Nephron progenitor cell (in vitro differentiated cells): ENCODE measurements around the gene DCAF11.

Experiments used
- DNase-seq: peaks from one replicate; pipeline ENCODE4 v3.0.0; 2021
- H3K27ac Mint-ChIP-seq: 2 replicates; pipeline ENCODE4 v1.8.0; 2021; ENCODE audit warnings: mild to moderate bottlenecking, moderate library complexity, mixed read lengths
- H3K27me3 Mint-ChIP-seq: 2 replicates; pipeline ENCODE4 v1.8.0; 2021; ENCODE audit warnings: mild to moderate bottlenecking, low read depth, mixed read lengths; ENCODE audit not compliant: poor library complexity
- H3K36me3 Mint-ChIP-seq: 2 replicates; pipeline ENCODE4 v1.8.0; 2021; ENCODE audit warnings: low read depth, mixed read lengths
- H3K4me1 Mint-ChIP-seq: 2 replicates; pipeline ENCODE4 v1.8.0; 2021; ENCODE audit warnings: mixed read lengths
- H3K4me3 Mint-ChIP-seq: 2 replicates; pipeline ENCODE4 v1.8.0; 2021; ENCODE audit warnings: mild to moderate bottlenecking, moderate library complexity, mixed read lengths
- H3K9me3 Mint-ChIP-seq: 2 replicates; pipeline ENCODE4 v1.8.0; 2021; ENCODE audit warnings: mild to moderate bottlenecking, moderate library complexity, mixed read lengths
- TF ChIP-seq, protein P1 (sequence below): fragments of 200-600 bp; sonication (generic); IDR thresholded peaks from 2 replicates; pipeline ENCODE4 v1.5.0; 2021; ENCODE audit warnings: antibody characterized with exemption

Gene DCAF11

DNA sequence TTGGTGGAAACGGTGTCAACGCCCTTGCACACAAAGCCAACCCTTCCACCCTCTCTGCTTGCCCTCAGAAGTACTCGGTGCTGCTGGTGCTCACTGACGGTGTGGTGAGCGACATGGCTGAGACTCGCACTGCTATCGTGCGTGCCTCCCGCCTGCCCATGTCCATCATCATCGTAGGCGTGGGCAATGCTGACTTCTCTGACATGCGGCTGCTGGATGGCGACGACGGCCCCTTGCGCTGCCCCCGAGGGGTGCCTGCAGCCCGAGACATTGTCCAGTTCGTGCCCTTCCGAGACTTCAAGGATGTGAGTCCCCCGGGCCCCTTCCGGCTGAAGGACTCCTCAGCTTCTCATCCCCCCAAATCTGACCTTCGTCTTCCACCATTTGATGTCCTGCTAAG, 37.5 kb upstream of the DCAF11 start:
- H3K9me3 Mint-ChIP-seq: no peaks in the 10 kb centered on the region

DNA sequence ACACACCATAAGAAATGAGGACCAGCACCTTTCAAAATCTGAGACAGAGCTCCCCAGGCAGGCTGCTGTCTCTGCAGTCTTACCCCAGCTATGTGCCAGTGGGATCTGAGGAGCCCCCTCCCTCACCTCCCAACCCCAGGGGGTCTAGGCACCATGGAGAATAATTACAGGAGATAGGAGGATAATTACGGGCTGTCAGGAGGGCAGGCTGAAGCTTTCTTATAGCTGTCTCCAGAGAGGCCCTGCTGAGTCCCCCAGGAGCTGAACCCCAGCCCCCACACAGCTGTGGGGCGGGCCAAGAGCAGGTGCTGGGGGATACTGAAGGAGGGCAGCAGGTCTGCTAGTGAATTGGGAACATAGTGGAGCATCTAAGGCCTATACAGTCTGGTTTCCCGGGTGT, 36.4 kb upstream of the DCAF11 start:
- peaks cover 50% of the 10 kb centered on the region for H3K27me3 Mint-ChIP-seq
- H3K36me3 Mint-ChIP-seq: no peaks in the 10 kb centered on the region
- H3K4me3 Mint-ChIP-seq: no peak overlapping the region
- no peak overlapping the region for H3K27ac Mint-ChIP-seq
- TF ChIP-seq, protein P1, sequence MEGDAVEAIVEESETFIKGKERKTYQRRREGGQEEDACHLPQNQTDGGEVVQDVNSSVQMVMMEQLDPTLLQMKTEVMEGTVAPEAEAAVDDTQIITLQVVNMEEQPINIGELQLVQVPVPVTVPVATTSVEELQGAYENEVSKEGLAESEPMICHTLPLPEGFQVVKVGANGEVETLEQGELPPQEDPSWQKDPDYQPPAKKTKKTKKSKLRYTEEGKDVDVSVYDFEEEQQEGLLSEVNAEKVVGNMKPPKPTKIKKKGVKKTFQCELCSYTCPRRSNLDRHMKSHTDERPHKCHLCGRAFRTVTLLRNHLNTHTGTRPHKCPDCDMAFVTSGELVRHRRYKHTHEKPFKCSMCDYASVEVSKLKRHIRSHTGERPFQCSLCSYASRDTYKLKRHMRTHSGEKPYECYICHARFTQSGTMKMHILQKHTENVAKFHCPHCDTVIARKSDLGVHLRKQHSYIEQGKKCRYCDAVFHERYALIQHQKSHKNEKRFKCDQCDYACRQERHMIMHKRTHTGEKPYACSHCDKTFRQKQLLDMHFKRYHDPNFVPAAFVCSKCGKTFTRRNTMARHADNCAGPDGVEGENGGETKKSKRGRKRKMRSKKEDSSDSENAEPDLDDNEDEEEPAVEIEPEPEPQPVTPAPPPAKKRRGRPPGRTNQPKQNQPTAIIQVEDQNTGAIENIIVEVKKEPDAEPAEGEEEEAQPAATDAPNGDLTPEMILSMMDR: no peak
- peaks cover 40% of the 10 kb centered on the region for H3K4me1 Mint-ChIP-seq
- no peak for DNase-seq
- no peaks in the 10 kb centered on the region for H3K9me3 Mint-ChIP-seq

More for the DNA sequence above, 37.5 kb upstream of the DCAF11 start:
- TF ChIP-seq, protein P1: no peak
- Mint-ChIP-seq H3K27me3 (peaks cover 39% of the 10 kb centered on the region), H3K27ac (no peak overlapping the region), H3K4me3 (no peak overlapping the region), H3K4me1 (peaks cover 44% of the 10 kb centered on the region), H3K36me3 (no peaks in the 10 kb centered on the region)
- DNase-seq: no peak

DNA sequence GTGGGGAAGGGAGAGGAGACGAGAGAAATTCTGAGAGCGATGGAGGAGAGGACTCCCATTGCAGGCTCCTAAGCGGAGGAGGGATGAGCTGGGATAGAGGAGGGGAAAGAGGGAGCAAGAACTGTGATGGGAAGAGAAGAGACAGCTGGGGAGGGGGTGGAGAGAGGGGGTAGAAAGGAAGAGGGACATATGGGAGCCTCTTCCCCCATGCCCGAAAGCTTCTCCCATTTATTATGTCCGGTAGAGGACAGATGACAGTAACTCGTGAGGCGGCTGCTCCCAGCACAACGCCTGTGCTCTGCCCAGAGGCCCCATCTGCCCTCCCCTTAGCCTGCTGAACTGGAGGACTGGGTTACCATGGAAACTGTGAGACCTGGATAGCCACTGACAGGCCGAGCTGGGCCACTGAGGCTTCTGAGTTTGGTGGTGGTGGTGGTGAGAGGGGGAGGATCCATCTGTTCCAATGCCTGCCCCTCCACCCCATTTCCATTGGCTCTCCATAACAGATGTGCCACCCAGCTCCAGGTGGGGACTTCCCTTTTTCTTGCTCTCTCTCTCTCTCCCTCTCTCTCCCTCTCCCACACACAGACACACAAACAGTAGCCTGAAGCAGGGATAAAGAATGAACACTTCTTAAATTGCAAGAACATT, 35.0 kb upstream of the DCAF11 start:
- H3K4me3 Mint-ChIP-seq: peak overlapping the region; percentile 77
- H3K27ac Mint-ChIP-seq: no peak overlapping the region
- H3K4me1 Mint-ChIP-seq: peaks cover 40% of the 10 kb centered on the region

DNA sequence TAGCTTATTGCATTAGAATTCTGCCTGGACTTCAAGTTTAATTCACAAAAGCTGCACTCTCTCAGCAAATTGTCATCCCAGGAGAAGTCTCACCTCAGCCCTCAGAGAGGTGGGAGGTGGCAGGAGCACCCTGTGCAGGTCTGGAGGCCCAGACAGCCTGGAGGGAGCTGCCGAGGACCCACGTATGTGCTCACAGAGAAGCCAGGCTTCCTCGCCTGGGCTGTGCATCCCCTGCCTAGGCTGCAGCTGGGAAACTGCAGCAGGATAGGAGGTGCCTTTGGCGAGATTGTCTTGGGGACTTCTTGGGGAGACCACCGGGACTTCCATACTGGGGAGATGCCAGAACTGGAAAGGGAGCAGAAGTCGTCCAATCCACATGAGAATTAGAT, 34.4 kb upstream of the DCAF11 start:
- Mint-ChIP-seq H3K27ac (no peak overlapping the region), H3K9me3 (no peaks in the 10 kb centered on the region), H3K4me1 (peaks cover 42% of the 10 kb centered on the region), H3K36me3 (no peaks in the 10 kb centered on the region), H3K27me3 (peaks cover 64% of the 10 kb centered on the region), H3K4me3 (peak overlapping the region; percentile 77)
- TF ChIP-seq, protein P1: no peak
- no peak for DNase-seq

More for the DNA sequence above, 35.0 kb upstream of the DCAF11 start:
- DNase-seq: peak; percentile 50
- H3K36me3 Mint-ChIP-seq: no peaks in the 10 kb centered on the region
- TF ChIP-seq, protein P1: no peak
- H3K27me3 Mint-ChIP-seq: peaks cover 62% of the 10 kb centered on the region
- H3K9me3 Mint-ChIP-seq: no peaks in the 10 kb centered on the region

DNA sequence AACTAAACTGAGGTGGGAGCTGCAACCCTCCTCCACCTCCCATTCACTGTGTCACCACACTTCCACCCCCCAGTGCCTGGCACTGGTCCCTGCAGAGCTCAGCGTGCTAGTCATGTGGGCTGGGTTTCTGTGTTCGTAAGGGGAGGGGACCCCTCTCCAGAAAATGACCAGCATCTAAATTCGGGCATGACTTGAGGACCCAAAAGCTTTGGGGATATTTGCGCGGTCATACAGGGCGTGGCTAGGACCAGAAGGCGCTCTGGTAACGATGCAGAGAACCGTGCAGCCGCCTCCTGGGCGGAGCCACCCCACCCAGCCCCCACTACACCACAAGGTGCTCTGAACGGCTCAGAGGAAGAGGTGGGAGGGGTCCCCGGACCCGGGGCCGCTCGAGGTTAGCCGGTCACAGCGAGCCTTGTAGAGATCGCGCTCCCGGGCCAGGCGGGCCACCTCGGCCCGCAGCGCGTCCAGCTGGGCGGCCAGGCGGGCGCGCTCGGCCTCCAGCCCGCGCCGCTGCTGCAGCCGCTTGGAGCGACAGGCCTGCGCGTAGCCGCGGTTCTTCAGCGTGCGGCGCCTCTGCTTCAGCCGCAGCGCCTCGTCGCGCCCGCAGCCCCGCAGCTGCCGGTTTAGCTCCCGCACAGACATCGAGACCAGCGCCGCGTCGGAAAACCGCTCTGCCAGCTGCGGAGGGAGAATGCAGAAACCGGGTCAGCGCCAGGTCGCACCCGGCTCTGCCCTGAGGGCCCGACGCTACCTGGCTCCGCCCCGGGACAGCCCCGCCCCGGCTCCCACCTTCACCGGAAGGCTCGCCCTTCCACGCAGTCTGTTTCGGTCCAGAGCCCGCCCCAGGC, 33.5 kb upstream of the DCAF11 start:
- peak overlapping the region; percentile 87 for H3K4me3 Mint-ChIP-seq

More for the DNA sequence above, 33.5 kb upstream of the DCAF11 start:
- Mint-ChIP-seq H3K9me3 (no peaks in the 10 kb centered on the region), H3K27me3 (peaks cover 67% of the 10 kb centered on the region), H3K4me1 (peaks cover 45% of the 10 kb centered on the region), H3K36me3 (no peaks in the 10 kb centered on the region), H3K27ac (no peak overlapping the region)
- DNase-seq: peak; percentile 65
- TF ChIP-seq, protein P1: no peak
